CD4-positive, alpha-beta T cell treated with Interferon alpha-2 for 1 hour (primary cell): ENCODE data around the gene PARP9.
"Not testable (repeated sequence)": the region's sequence is repeated elsewhere in the genome, so short reads cannot be mapped to it uniquely, and the experiment has no call there.

Experiments
- DNase-seq, 2 donors: peaks; one replicate each; pipeline ENCODE4 v3.0.0-alpha.2; 2020 to 2022

The PARP9 gene

GRCh38 chr3:122515870-122516269, 48.2 kb downstream of the PARP9 start:
- DNase-seq: no peak

- DNase-seq: no peak
Measured at GRCh38 chr3:122515020-122515468, 49.1 kb downstream of the PARP9 start.

GRCh38 chr3:122514123-122515019, 49.7 kb downstream of the PARP9 start, which contains the start of gene KPNA1:
Gene KPNA1, minus strand, starts transcription at chr3:122514939. Its CDS starts 18,374 bp downstream, at chr3:122496565.
- peak; percentile 88 to 90 for DNase-seq

GRCh38 chr3:122513386-122514122, 50.5 kb downstream of the PARP9 start:
- DNase-seq: no peak

GRCh38 chr3:122512284-122512683, 51.8 kb downstream of the PARP9 start:
- DNase-seq: no peak

GRCh38 chr3:122510878-122511535, 53.1 kb downstream of the PARP9 start:
- no peak for DNase-seq

GRCh38 chr3:122508944-122509343, 55.2 kb downstream of the PARP9 start:
- DNase-seq: not testable (repeated sequence)

- DNase-seq: no peak
Measured at GRCh38 chr3:122508135-122508914, 55.8 kb downstream of the PARP9 start.

- no peak for DNase-seq
Measured at GRCh38 chr3:122506450-122506849, 57.6 kb downstream of the PARP9 start.

- DNase-seq: no peak
Measured at GRCh38 chr3:122505676-122506075, 58.4 kb downstream of the PARP9 start.

GRCh38 chr3:122502941-122503340, 61.2 kb downstream of the PARP9 start:
- no peak for DNase-seq

- DNase-seq: no peak
Measured at GRCh38 chr3:122502139-122502538, 62.0 kb downstream of the PARP9 start.

- not testable (repeated sequence) for DNase-seq
Measured at GRCh38 chr3:122500964-122501363, 63.1 kb downstream of the PARP9 start.

GRCh38 chr3:122498152-122498551, 65.9 kb downstream of the PARP9 start:
- no peak for DNase-seq

- DNase-seq: peak; percentile 17 to 53
Measured at GRCh38 chr3:122497425-122497824, 66.7 kb downstream of the PARP9 start.

- no peak for DNase-seq
Measured at GRCh38 chr3:122496508-122496907, 67.6 kb downstream of the PARP9 start.

- no peak for DNase-seq
Measured at GRCh38 chr3:122493296-122493695, 70.8 kb downstream of the PARP9 start.

GRCh38 chr3:122488262-122488973, 75.7 kb downstream of the PARP9 start:
- DNase-seq: no peak

- no peak for DNase-seq
Measured at GRCh38 chr3:122484985-122485384, 79.1 kb downstream of the PARP9 start.

GRCh38 chr3:122481390-122481789, 82.7 kb downstream of the PARP9 start:
- DNase-seq: no peak
